ENCODE data around the gene AMD1.

GRCh38 chr6:110856296-110856695 is 18.3 kb upstream of the AMD1 start:
- TF ChIP-seq CTCF (conservative IDR thresholded peaks at IDR 0.05; ENCODE audit: low read depth, low read length) (no peak), EZH2 (IDR thresholded peaks at IDR 0.05; ENCODE audit: borderline replicate concordance, low read depth, low read length, poor library complexity, severe bottlenecking) (no peak)
